Peyer's patch (tissue), 4 donors: Measurements from ENCODE around the gene SLX4. TPM values are rescaled to one million over a fixed set of nuclear protein-coding genes. Genes with fewer than 3 reads are reported as not detected.

Experiments used
- DNase-seq, 3 donors: peaks; one replicate each; pipeline ENCODE4 v3.0.0-alpha.2; 2017 to 2019
- H3K27ac ChIP-seq, 4 donors: fragments of 200-600 bp; sonication (generic); one replicate each; pipeline ENCODE4 v1.5.1; 2016 to 2019
- H3K27me3 ChIP-seq, 2 donors: fragments of 200-600 bp; sonication (generic); one replicate each; pipeline ENCODE4 v1.5.1; 2019
- H3K36me3 ChIP-seq, 3 donors: fragments of 200-600 bp; sonication (generic); one replicate each; pipeline ENCODE4 v1.5.1; 2016 to 2019
- H3K4me1 ChIP-seq, 4 donors: fragments of 200-600 bp; sonication (generic); one replicate each; pipeline ENCODE4 v1.5.1; 2016 to 2019
- H3K4me3 ChIP-seq, 4 donors: fragments of 200-600 bp; sonication (generic); 1 replicate in 3 of 4; 2 replicates in 1 of 4; pipeline ENCODE4 v1.5.1; 2016 to 2019; ENCODE audit warnings: mild to moderate bottlenecking in 1 of 4
- H3K9me3 ChIP-seq, 4 donors: fragments of 200-600 bp; sonication (generic); one replicate each; pipeline ENCODE4 v1.5.1; 2016 to 2019; ENCODE audit warnings: mild to moderate bottlenecking in 1 of 4
- CTCF ChIP-seq, 6 experiments: fragments of 450-650 bp in 4 of 6; fragments of 200-600 bp in 2 of 6; sonication (generic) in 1 of 6; IDR thresholded peaks; one replicate each; pipeline ENCODE4 v1.5.1; 2017 to 2019; ENCODE audit warnings: antibody characterized with exemption in 6 of 6, mild to moderate bottlenecking in 3 of 6, moderate library complexity in 1 of 6
- POLR2A ChIP-seq, 2 donors: fragments of 450-650 bp; IDR thresholded peaks; one replicate each; pipeline ENCODE4 v1.5.1; 2017; ENCODE audit warnings: antibody characterized with exemption in 2 of 2, mild to moderate bottlenecking in 2 of 2, moderate library complexity in 2 of 2
- total RNA-seq, 4 donors: library from RNA; depleted of rRNA; stranded (reverse); fragments of >200 nt; gene quantifications; one replicate each; pipeline ENCODE4 v1.1.0, GENCODE V29; 2016

SLX4 gene
- total RNA-seq, 4 donors from 2014 or later, result 6.5 to 13.4 (median 12.8) TPM

- Histone ChIP-seq H3K36me3 (no peaks in the 10 kb centered on the region), H3K4me1 (no peaks in the 10 kb centered on the region), H3K27me3 (no peaks in the 10 kb centered on the region), H3K27ac (no peak overlapping the region), H3K9me3 (no peaks in the 10 kb centered on the region), H3K4me3 (no peak overlapping the region)
- DNase-seq, result no peak
- TF ChIP-seq POLR2A (IDR thresholded peaks at IDR 0.05), result no peak
- no peak for TF ChIP-seq CTCF (IDR thresholded peaks at IDR 0.05)
Measured at GRCh38 chr16:3550851-3551847, 60.3 kb downstream of the SLX4 start.

- no peaks in the 10 kb centered on the region for H3K9me3 ChIP-seq
- H3K4me1 ChIP-seq, result no peaks in the 10 kb centered on the region
- DNase-seq, result no peak
- no peaks in the 10 kb centered on the region for H3K27me3 ChIP-seq
- TF ChIP-seq CTCF (IDR thresholded peaks at IDR 0.05) (no peak), POLR2A (IDR thresholded peaks at IDR 0.05) (no peak)
- no peak overlapping the region for H3K27ac ChIP-seq
- no peaks in the 10 kb centered on the region for H3K36me3 ChIP-seq
- no peak overlapping the region for H3K4me3 ChIP-seq
Measured at GRCh38 chr16:3549906-3550305, 61.5 kb downstream of the SLX4 start.

GRCh38 chr16:3548859-3549258, 62.5 kb downstream of the SLX4 start:
- Histone ChIP-seq H3K27me3 (no peaks in the 10 kb centered on the region), H3K27ac (no peak overlapping the region), H3K4me1 (no peaks in the 10 kb centered on the region), H3K36me3 (no peaks in the 10 kb centered on the region), H3K4me3 (no peak overlapping the region), H3K9me3 (no peaks in the 10 kb centered on the region)
- DNase-seq, result no peak
- no peak for TF ChIP-seq POLR2A (IDR thresholded peaks at IDR 0.05)
- TF ChIP-seq CTCF (IDR thresholded peaks at IDR 0.05), result no peak

GRCh38 chr16:3548445-3548844, 63.0 kb downstream of the SLX4 start:
- Histone ChIP-seq H3K9me3 (no peaks in the 10 kb centered on the region), H3K27me3 (no peaks in the 10 kb centered on the region), H3K36me3 (no peaks in the 10 kb centered on the region), H3K4me3 (no peak overlapping the region), H3K27ac (no peak overlapping the region), H3K4me1 (no peaks in the 10 kb centered on the region)
- peak in 2 of 3 donors; percentile 20 to 54 for DNase-seq
- no peak for TF ChIP-seq CTCF (IDR thresholded peaks at IDR 0.05)
- no peak for TF ChIP-seq POLR2A (IDR thresholded peaks at IDR 0.05)

- no peaks in the 10 kb centered on the region for H3K4me1 ChIP-seq
- no peak overlapping the region for H3K27ac ChIP-seq
- H3K27me3 ChIP-seq, result no peaks in the 10 kb centered on the region
- H3K4me3 ChIP-seq, result no peak overlapping the region
- no peaks in the 10 kb centered on the region for H3K9me3 ChIP-seq
- H3K36me3 ChIP-seq, result no peaks in the 10 kb centered on the region
- no peak for DNase-seq
- TF ChIP-seq POLR2A (IDR thresholded peaks at IDR 0.05) (no peak), CTCF (IDR thresholded peaks at IDR 0.05) (no peak)
Measured at GRCh38 chr16:3546986-3547682, 64.3 kb downstream of the SLX4 start.
